Panc1 (cell line): ENCODE measurements around the gene DENND5B.

Experiments used
- CTCF ChIP-seq: fragments of 450-650 bp; IDR thresholded peaks from 2 replicates; pipeline ENCODE4 v1.5.1; 2017; ENCODE audit warnings: mild to moderate bottlenecking
- TCF7L2 ChIP-seq: IDR thresholded peaks from 2 replicates; pipeline ENCODE4 v1.6.1; 2011; ENCODE audit warnings: mild to moderate bottlenecking, low read depth, low read length, inconsistent platforms

GRCh38 chr12:31612819-31613218 is 21.9 kb upstream of the DENND5B start:
- no peak for TF ChIP-seq TCF7L2
- no peak for TF ChIP-seq CTCF
